COR-L47 (cell line): ENCODE measurements around the gene RABGAP1L.
"Not testable (repeated sequence)": the region's sequence is repeated elsewhere in the genome, so short reads cannot be mapped to it uniquely, and the experiment has no call there.

ENCODE experiments used
- DNase-seq: peaks from one replicate; lab custom pipeline; 2025; lab: John Stamatoyannopoulos, UW

The RABGAP1L gene

DNA sequence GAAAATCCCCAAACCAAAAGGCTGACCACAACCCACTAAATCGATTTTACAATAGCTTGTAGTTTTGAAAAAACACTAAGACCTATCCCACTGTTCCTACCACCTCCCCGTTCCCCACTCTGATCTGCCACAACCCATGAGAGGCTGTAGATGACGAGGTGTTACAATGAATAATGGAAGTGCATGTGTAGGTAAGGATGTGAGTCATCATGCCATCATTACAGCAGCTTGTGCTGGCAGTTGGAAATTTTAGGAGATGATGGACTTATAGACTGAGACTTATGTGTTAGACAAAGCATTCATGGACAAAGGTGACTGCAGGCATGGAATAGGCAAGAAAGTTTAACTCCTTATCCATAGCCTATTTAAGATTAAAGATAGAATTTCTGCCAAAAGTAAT is 655.7 kb downstream of the RABGAP1L start:
- no peak for DNase-seq

DNA sequence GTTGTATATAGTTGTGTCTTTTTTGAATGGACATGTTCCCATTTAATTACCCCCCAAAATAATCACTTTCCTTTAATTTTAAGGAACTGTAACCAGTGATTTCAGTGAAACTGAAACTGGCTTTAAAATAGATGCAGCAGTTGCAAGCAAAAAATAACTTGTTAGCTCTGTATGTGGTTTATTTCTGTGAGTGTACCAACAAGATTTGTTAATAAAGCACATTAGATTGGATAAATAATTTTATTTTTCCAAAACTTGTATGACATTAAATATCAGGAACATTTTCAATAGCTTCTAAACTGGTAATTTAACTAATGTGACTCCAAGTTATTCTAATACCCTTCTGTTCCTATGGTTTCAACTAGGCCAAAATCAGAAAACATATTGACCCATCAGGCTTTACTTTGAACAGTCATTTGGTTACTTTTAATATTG is 656.2 kb downstream of the RABGAP1L start:
- DNase-seq = no peak

DNA sequence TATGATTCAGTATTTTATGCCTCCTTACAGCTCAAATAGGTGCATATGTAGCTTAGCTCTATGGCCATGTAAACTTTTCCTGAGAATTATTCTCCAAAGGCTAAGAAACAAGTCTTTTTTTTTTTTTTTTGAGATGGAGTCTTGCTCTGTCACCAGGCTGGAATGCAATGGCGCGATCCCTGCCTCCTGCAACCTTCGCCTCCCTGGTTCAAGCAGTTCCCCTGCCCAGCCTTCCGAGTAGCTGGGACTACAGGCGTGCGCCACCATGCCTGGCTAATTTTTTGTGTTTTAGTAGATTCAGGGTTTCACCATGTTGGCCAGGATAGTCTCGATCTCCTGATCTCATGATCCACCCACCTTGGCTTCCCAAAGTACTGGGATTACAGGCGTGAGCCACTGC is 657.3 kb downstream of the RABGAP1L start:
- not testable (repeated sequence) for DNase-seq

DNA sequence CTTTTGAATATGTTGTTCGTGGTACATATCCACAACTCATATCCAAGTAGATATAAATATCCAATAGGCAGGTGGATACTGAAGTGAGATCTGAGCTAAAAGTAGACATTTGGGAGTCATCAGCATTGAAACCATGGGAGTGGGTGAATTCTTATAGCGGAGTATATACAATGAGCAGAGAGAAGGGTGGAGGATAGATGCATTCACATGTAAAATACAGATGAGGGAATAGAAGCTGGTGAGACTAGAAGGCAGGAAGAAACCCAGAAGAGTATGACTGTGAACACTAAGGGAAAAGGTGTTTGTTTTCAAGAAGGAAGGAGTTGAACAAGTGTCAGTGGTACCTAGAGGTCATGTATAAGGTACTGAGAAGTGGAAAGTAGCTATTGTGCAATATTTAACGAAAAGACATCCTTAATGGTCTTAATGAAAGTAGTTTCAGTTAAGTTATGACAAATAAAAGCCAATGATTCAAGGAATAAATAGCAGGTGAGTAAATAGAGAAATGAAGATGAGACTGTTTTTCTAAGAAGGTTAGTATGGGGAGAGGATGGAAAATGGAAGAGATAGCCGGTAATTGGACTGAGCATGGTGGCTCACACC is 658.8 kb downstream of the RABGAP1L start:
- DNase-seq = no peak

DNA sequence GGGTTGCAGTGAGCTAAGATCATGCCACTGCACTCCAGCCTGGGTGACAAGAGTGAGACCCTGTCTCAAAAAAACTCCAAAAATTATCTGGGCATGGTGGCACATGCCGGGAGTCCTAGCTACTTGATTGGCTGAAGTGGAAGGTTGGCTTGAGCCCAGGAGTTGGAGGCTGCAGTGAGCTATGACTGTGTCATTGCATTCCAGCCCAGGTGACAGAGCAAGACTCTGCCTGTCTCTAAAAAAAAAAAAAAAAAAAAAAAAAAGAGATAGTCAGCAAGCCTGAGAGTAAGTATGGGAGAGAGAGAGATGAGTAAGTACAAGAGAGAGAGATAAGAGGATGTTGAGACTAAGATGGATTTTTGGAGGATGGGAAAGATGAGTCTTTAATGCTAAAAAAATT is 659.6 kb downstream of the RABGAP1L start:
- DNase-seq = no peak

DNA sequence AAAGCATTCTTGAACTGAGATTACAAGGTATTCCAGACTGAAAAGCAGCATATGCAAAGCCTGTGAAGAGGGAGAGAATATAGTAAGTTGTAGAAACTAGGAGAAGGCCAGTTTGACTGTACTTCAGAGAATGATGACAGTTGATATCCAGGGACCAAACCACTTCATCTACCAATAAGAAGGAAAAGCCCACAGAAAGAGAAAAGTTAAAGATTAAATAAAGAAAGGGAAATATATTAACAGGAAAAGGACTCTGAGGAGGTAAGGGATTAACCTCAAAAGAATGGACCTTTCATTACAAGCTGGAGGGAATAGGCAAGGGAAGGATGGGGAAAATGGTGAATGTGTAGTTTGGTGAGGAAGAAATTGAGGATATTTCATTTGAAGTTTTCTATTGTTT is 660.3 kb downstream of the RABGAP1L start:
- DNase-seq = no peak

DNA sequence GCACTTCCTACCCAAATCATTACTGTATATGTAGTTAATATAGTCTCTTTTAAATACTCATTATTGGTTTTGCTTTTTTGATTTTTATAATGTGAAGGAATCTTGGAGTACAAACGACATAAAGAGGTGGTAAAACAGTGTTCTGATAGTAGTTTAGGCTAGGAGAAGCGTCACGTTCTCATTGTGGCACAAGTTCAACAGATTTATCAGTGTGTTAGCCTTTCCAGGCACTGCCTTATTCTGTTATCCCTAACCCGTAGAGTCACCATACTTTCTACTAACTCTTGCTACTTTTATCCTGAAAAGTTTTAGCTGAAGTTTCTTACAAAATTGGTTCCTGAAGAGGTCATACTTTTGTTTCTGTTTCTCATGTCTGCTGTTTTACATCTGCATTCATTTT is 665.8 kb downstream of the RABGAP1L start:
- DNase-seq = no peak

DNA sequence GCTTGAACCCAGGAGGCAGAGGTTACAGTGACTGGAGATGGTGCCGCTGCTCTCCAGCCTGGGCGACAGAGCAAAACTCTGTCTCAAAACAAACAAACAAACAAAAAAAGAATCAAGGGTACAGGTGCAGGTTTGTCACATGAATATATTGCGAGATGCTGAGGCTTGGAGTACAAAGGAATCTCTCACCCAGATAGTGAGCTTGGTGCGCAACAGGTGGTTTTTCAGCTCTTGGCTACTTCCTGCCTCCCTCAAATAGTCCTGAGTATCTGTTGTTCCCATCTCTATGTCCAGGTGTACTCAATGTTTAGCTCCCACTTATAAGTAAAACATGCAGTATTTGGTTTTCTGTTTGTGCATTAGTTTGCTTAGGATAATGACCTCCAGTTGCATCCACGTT is 666.5 kb downstream of the RABGAP1L start:
- no peak for DNase-seq

DNA sequence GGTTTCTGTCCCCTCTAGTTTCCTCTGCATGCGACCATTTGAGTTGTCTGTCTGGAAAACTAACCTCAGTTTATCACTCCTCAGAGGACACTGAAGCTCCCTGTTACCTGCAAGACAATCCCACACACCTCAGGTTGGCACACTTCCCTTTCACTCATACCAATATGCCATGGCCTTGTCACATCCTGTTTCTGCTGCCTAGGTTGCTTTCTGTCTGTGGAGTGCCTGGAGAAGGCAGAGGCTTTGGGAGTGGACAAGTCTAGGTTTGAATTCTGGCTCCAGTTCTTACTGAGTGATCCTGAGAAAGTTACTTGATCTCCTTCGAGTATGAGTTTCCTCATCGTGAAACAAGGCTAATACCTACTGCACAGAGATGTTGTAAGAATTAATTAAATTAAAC is 668.9 kb downstream of the RABGAP1L start:
- no peak for DNase-seq

DNA sequence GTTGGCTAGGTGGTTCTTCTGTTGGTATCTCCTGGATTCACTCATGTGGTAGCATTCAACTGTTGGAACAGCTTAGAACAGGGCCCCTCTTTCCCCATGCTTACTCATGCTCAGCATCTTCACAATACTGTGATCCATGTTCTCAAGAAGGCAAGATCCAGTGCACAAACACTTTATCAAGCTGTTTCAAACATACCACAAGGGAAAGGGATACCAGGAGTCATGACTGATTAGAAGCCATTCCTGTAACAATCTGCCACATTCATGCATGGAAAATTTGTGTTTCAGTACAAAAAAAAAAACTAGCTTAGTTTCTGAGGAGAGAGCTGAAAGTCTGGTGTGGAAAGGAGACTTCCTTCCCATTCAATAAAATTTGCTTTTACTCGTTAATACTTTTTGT is 670.7 kb downstream of the RABGAP1L start:
- no peak for DNase-seq

DNA sequence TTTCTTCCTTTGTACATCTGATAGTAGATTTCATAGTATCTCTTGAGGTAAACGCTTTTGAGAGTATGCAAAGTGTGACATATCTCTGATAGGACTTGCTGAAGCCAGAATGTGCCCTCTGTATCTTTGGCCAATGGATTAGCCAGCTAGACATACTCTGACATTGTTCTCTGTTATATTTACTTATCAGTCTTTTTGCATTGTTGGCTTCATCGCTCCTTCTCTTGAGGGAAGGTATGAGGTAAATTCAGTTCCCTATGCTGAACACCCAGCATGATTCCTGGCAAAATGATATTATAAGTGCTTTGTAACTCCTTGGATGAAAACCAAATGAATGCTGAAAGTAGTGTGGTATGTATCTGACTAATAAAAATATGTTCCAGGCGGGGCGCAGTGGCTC is 677.2 kb downstream of the RABGAP1L start:
- no peak for DNase-seq

DNA sequence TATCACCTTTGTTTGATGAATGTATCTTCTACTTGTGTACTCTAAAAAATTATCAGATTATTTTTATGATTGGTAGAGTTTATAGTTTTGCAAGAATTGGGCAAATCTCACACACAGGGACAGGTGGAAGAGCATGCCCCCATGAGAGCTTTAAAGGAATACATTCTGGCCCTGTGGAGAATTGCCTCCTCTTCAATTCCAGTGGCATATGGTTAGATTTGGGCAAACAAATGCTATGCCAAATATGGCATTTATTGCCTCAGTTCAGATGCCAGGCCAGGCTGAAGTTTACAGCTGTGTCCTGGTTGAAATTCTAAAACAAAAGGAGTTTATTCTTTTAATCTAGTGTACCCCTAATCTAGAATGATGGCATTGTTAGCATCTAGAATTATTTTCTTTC is 678.1 kb downstream of the RABGAP1L start:
- DNase-seq = no peak

DNA sequence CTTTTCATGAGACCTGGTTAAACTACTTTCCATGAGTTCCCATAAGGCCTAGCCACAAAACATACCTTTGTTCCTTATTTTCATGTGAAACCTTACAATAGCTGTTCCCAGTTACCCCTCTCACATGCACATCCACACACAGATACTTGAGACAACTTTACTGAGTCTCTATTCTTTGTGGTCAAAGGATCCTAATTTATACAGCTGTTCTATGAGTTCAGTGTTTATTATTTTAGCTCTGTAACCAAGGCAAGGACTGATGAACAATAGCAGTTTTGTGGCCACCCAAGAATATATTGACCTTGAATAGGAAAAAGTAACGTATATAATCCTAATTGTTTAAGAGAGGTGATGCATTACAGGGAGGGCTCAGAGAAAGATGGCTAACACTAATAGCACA is 679.9 kb downstream of the RABGAP1L start:
- DNase-seq = no peak

DNA sequence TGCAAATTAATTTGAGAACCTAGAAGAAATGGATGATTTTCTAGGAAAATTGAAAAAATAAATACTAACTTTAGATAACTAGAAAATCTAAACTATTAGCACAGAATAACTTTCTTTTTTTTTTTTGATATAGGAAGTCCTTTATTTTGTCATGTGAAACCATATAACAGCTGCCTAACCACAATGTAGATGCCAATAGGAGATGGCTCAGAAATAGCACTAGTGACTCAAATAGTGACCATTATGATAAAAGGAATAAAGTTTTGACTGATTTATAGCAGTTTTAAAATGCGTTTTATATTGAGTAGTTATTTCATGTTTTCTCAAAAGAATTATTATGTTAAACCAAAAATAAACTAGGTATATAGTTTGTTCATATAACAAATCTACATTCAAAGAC is 682.4 kb downstream of the RABGAP1L start:
- no peak for DNase-seq

DNA sequence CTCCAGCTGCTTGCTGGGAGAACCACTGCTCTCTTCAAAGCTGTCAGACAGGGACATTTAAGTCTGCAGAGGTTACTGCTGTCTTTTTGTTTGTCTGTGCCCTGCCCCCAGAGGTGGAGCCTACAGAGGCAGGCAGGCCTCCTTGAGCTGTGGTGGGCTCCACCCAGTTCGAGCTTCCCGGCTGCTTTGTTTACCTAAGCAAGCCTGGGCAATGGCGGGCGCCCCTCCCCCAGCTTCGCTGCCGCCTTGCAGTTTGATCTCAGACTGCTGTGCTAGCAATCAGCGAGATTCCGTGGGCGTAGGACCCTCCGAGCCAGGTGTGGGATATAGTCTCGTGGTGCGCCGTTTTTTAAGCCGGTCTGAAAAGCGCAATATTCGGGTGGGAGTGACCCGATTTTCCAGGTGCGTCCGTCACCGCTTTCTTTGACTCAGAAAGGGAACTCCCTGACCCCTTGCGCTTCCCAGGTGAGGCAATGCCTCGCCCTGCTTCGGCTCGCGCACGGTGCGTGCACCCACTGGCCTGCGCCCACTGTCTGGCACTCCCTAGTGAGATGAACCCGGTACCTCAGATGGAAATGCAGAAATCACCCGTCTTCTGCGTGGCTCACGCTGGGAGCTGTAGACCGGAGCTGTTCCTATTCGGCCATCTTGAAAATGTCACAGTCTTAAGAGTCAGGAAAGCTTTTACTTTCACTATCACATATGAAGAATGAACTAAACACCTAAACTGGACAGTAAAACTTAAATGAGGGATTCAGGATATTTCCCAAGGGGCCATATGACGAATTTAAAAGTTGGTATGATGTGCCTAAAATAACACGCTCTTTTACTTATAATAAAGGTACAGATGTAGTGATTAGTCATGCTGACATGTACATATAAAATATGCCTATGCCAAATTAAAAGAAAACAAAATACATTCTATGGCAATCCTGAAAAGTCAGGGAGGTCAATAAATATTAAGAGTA is 689.6 kb downstream of the RABGAP1L start:
- not testable (repeated sequence) for DNase-seq

DNA sequence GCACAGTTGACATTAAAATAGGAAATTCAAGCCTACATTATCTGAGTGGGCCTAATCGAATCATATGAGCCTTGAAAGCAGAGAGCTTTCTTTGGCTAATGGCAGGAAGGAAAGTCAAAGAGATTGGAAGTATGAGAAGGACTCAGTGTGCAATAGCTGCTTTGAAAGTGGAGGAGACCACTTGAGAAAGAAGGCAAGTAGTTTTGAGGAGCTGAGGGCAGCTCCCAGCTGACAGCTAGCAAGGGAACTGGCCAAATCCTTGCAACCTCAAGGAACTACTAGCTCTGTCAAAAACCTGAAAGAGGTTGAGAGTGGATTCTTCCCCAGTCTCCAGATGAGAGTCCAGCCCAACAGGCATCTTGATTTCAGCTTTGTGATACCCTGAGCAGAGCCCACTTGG is 691.4 kb downstream of the RABGAP1L start:
- DNase-seq = no peak

DNA sequence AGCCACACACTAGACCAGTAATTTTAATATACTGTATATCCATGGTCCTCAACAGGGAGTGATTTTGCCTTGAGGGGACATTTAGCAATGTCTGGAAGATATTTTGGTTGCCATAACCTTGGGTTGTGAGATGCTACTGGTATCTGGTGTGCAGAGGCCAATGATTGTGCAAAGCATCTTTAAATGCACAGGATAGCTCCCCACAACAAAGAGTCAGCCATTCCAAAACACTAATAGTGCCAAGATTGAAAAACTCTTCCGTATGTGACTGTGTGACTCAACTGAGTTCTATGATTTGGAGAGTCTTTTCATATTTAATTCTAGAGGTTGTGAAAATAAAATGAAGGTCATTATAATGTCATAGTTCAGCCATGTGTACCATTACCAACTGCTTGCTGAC is 699.0 kb downstream of the RABGAP1L start:
- DNase-seq = no peak

DNA sequence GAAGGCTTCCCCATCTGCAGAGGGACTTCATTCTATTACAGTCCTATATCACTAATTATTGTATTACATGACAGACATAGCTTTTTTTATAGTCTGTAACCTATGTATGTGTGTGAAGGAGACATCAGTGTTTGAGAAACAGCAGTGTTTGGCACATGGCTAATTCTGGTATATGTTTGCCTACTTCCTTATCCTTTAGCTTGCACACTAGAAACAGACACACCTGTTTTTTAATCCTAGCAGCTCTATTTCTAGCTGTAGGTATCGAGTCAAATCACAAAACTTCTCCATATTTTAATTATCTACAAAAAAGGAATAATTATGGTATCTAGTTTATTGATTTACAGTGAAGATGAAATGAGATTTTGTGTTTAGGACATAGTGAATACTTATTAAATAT is 711.0 kb downstream of the RABGAP1L start:
- no peak for DNase-seq

DNA sequence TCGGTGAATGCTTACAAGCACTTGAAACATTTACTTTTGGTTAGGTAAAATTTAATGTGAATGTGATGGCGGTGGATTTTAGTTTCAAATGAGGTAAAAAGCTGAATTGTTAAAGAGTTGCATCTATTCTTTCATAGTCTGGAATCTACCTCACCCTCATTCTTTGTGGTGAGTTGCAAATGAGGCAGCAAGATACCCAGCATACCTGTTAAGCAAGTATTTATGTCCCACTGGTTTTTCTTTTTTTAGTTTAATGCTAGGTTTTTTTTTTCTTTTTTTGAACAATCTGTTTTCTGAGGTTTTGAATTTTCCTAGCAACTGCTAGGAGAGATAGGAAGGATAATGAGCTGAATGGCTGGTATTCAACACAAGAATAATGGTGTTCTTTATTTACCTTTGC is 712.6 kb downstream of the RABGAP1L start:
- no peak for DNase-seq

DNA sequence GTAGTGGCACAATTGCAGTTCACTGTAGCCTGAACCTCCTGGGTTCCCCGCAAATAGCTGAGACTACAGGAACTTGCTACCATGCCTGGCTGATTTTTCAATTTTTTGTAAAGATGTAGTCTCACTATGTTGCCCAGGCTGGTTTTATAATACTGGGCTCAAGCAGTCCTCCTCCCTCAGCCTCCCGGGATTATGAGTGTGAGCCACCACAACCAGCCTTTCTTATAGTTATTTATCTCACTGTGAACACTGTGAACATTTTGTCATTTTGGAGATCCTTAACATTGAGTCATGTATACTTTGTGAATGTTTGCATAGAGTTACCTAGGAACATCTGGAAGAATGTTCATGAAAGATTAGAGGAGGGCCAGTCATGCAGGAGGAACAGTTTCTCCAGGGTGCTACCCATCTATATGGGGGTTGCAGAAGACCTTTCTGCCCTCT is 713.3 kb downstream of the RABGAP1L start:
- no peak for DNase-seq

DNA sequence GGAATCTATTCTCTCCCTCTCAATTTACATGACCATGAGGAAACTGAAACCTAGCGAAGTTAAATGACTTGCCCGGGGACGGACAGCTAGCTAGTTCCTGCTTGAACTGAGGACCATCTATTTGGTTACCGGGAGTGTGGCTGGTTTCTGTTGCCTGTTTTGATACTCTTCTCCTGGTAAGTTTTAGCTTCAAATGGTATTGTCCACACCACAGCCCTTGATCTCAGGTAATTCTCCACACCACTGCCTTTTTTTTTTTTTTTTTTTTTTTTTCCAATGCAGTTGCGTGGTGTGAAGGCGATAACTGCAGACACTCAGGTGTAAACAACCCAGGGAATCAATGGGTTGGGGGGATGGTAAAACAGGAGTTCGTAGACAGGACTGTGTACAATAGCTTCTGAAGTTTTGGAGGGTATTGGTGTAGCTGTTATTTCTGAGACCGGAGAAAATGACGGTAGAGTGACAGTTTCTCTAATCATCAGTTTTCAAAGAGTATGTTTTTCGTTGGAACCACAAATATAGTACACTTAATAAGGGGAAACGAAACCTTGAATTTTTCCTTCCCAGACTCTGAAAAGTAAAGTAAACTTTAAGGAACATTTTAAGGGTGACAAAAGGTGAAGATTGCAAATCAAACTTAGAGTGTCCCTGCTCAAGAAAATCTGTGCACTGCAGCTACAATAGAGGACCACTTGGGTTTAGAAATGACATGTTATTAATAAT is 715.2 kb downstream of the RABGAP1L start:
- DNase-seq = no peak

DNA sequence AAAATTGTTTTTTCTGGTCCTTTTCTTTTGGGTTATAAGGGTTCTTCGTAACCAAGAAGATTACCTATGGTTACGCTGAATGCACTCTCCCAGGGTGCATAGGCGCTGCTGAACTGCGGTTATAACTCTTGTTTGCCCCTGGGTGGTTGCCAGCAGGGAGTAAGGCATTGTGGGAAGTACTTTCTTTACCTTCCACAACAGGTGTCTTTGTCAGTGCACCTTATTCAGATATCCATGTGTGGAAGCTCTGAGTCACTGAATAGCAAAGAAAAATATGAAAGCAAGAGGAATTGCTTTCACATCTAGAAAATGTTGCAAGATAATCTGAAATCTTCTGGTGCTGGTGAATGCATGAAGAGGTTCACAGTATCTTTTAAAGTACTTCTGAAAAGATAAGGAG is 716.0 kb downstream of the RABGAP1L start:
- peak; percentile 94 for DNase-seq

DNA sequence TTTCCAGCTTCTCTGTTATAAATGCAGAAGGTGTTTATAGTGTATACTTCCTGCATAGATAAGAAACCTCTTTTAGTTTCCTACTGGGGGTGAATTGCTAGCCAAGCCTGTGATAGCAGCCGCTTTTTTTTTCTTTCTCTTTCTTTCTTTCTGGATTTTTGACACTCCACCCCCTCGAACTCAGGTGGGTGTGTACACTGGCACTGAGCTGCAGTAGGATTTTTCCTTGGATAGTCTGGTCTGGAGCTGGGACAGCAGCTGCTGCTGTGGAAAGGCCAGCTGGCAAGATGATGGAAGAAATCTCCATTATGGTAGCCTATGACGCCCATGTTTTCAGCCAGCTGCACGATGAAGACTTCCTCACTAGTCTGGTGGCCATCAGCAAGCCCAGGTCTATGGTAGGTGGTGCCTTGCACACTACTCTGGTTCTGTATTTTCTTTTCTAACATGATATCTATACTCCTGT is 717.9 kb downstream of the RABGAP1L start:
- DNase-seq = peak; percentile 36
